Mesenchymal stem cell (in vitro differentiated cells and primary cell): ENCODE results near the gene PSMG1.
"Not testable (repeated sequence)": the region's sequence is repeated elsewhere in the genome, so short reads cannot be mapped to it uniquely, and the experiment has no call there.

ENCODE experiments used
- DNase-seq: peaks from one replicate; pipeline ENCODE4 v3.0.0-alpha.2; 2013
- H2AFZ ChIP-seq: one replicate; pipeline ENCODE4 v1.6.1; 2013; ENCODE audit warnings: low read depth, mild to moderate bottlenecking, control low read depth, inconsistent platforms, low read length, moderate library complexity
- H2AK5ac ChIP-seq: 2 replicates; pipeline ENCODE4 v1.6.1; 2013; ENCODE audit warnings: low read length, moderate library complexity, mild to moderate bottlenecking, inconsistent platforms; ENCODE audit not compliant: severe bottlenecking
- H2BK120ac ChIP-seq: one replicate; pipeline ENCODE4 v1.6.1; 2013; ENCODE audit warnings: low read depth, mild to moderate bottlenecking, inconsistent platforms, low read length, moderate library complexity
- H2BK12ac ChIP-seq, 2 experiments: one replicate each; pipeline ENCODE4 v1.6.1; 2013; ENCODE audit warnings: inconsistent platforms in 2 of 2, low read length in 2 of 2, mild to moderate bottlenecking in 2 of 2, moderate library complexity in 2 of 2, control low read depth in 1 of 2
- H2BK15ac ChIP-seq: one replicate; pipeline ENCODE4 v1.6.1; 2013; ENCODE audit warnings: mild to moderate bottlenecking, low read depth, inconsistent platforms; ENCODE audit not compliant: poor library complexity, severe bottlenecking
- H2BK5ac ChIP-seq: 2 replicates; pipeline ENCODE4 v1.6.1; 2013; ENCODE audit warnings: low read depth, mild to moderate bottlenecking, low read length, control low read depth, inconsistent platforms; ENCODE audit not compliant: poor library complexity, severe bottlenecking
- H3K14ac ChIP-seq, 2 experiments: one replicate each; pipeline ENCODE4 v1.6.1; 2013; ENCODE audit warnings: inconsistent platforms in 2 of 2, low read length in 2 of 2, control low read depth in 1 of 2, mild to moderate bottlenecking in 1 of 2, moderate library complexity in 1 of 2
- H3K18ac ChIP-seq, 2 experiments: one replicate each; pipeline ENCODE4 v1.6.1; 2013; ENCODE audit warnings: inconsistent platforms in 2 of 2, low read length in 2 of 2, control low read depth in 1 of 2, low read depth in 1 of 2, mild to moderate bottlenecking in 1 of 2
- H3K23ac ChIP-seq, 2 experiments: one replicate each; pipeline ENCODE4 v1.6.1; 2013; ENCODE audit warnings: inconsistent platforms in 2 of 2, low read length in 2 of 2, mild to moderate bottlenecking in 2 of 2, moderate library complexity in 2 of 2, control low read depth in 1 of 2
- H3K27ac ChIP-seq: 2 replicates; pipeline ENCODE4 v1.5.1; 2013; ENCODE audit warnings: mild to moderate bottlenecking, moderate library complexity, low read length, control low read depth, inconsistent platforms; ENCODE audit not compliant: poor library complexity, severe bottlenecking
- H3K27me3 ChIP-seq, 2 experiments: 2 replicates each; pipeline versions ENCODE4 v1.6.1 to v1.7.0; 2013; ENCODE audit warnings: low read length in 2 of 2, mild to moderate bottlenecking in 2 of 2, moderate library complexity in 2 of 2, control low read depth in 1 of 2, inconsistent platforms in 1 of 2; ENCODE audit not compliant: control insufficient read depth in 1 of 2, insufficient read depth in 1 of 2
- H3K36me3 ChIP-seq, 2 experiments: 2 replicates each; pipeline versions ENCODE4 v1.6.1 to v1.7.0; 2013; ENCODE audit warnings: low read length in 2 of 2, control low read depth in 1 of 2, inconsistent platforms in 1 of 2, low read depth in 1 of 2, mild to moderate bottlenecking in 1 of 2; ENCODE audit not compliant: insufficient read depth in 2 of 2, control insufficient read depth in 1 of 2
- H3K4ac ChIP-seq, 2 experiments: one replicate each; pipeline ENCODE4 v1.6.1; 2013; ENCODE audit warnings: inconsistent platforms in 2 of 2, low read length in 2 of 2, mild to moderate bottlenecking in 2 of 2, moderate library complexity in 2 of 2, control low read depth in 1 of 2, low read depth in 1 of 2
- H3K4me1 ChIP-seq: 2 replicates; pipeline ENCODE4 v1.6.1; 2013; ENCODE audit warnings: low read depth, low read length, control low read depth; ENCODE audit not compliant: control insufficient read depth, insufficient read depth
- H3K4me2 ChIP-seq: 2 replicates; pipeline ENCODE4 v1.6.1; 2013; ENCODE audit warnings: low read length, mild to moderate bottlenecking, inconsistent platforms; ENCODE audit not compliant: poor library complexity, severe bottlenecking
- H3K4me3 ChIP-seq, 2 experiments: 2 replicates each; pipeline versions ENCODE4 v1.5.1 to v1.7.0; 2013; ENCODE audit warnings: low read length in 2 of 2, mild to moderate bottlenecking in 2 of 2, control low read depth in 1 of 2, low read depth in 1 of 2; ENCODE audit not compliant: insufficient read depth in 1 of 2
- H3K79me1 ChIP-seq: replicated peaks from 2 replicates; pipeline ENCODE4 v1.6.1; 2013; ENCODE audit warnings: mild to moderate bottlenecking, control low read depth, low read length, inconsistent platforms; ENCODE audit not compliant: poor library complexity, severe bottlenecking
- H3K9ac ChIP-seq: 2 replicates; pipeline ENCODE4 v1.7.0; 2013; ENCODE audit warnings: mild to moderate bottlenecking, low read length, moderate library complexity
- H3K9me3 ChIP-seq: 2 replicates; pipeline ENCODE4 v1.7.0; 2013; ENCODE audit warnings: mild to moderate bottlenecking, low read length; ENCODE audit not compliant: control insufficient read depth
- H4K8ac ChIP-seq: one replicate; pipeline ENCODE4 v1.6.1; 2013; ENCODE audit warnings: inconsistent platforms, mild to moderate bottlenecking, low read length, moderate library complexity
- H4K91ac ChIP-seq: one replicate; pipeline ENCODE4 v1.6.1; 2013; ENCODE audit warnings: mild to moderate bottlenecking, low read length, inconsistent platforms
- WGBS: methylation state at CpG from one replicate; pipeline ENCODE4 v1.1.7; 2013; ENCODE audit warnings: mixed read lengths; 5-methylcytosine and 5-hydroxymethylcytosine counted together

Gene PSMG1

DNA sequence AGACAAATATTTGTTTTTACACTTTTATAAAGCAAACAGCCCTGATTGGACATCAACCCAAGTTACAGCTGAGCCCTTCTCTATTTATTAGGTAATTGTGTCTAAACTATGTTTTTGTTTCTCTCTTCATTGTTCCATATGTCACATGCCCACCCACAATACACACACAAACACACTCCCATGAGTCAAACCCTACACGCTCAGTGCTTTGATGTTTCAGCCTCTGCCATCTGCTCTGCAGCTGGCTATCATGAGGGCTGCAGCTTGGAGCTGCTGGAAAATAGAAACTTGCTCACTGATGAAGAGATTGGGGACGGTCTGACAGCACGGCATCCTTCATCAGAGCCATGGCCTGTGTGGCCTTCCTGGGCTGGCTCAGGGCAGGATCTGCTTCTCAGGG lies 41.7 kb downstream of the PSMG1 start:
- Histone ChIP-seq H3K4me1 (peaks cover 10% of the 10 kb centered on the region), H3K36me3 (no peaks in the 10 kb centered on the region), H3K18ac (no peak overlapping the region)

DNA sequence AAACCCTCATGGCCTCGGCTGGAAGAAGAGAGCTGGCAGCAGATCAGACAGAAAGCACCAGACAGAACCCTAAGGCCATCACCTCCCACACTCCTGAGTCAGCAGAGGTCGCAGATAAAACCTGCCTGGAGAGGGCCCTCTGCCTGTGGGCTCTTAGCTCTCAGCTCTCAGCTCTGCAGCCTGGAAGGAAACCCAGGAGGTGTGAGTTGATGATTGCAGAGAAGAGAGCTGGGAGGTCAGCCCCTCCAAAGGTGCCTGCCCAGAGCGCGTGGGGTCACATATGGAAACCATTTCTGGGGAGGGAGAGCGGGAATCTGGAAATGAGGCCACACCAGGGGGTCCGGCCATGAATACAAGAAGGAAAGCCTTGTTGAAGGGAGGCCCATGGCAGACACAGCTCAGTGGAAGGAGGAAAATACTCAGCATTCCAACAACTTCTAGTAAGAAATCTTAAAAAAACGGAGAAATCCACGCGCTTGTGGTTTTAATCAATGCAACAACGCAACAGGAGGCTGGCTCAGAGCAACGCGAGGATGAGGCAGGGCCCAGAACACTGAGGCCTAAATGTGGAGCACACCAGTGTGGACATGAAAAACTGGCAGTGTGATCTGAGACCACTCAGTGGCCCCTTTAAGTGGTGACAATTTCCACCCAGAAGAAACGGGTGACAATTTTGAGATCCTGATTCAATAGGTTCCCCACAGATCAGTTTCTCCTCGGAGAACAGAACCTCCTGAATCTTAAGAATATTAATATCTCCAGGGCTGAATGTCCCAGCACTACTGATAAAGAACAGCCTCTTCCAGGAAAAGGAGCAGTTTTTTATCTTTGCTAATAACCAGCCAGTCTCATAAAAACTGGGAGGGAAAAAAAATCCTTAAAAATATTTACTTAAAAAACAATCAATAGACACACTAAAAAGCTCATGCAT lies 45.7 kb downstream of the PSMG1 start:
- Histone ChIP-seq H3K27ac (peak overlapping the region; percentile 83), H3K4me2 (no peak overlapping the region), H3K9me3 (no peaks in the 10 kb centered on the region), H2BK15ac (peak overlapping the region; percentile 41), H2AFZ (no peak overlapping the region), H2BK120ac (peak overlapping the region; percentile 66), H3K27me3 (peaks cover 0 to 22% of the 10 kb centered on the region in 2 experiments), H3K14ac (no peak overlapping the region), H3K23ac (no peak overlapping the region), H3K79me1 (no peaks in the 10 kb centered on the region), H3K4ac (peak overlapping the region; percentile 74 to 78), H4K8ac (peak overlapping the region; percentile 4), H2BK12ac (peak overlapping the region in 1 of 2 experiments; percentile 92), H4K91ac (no peak overlapping the region), H3K9ac (peak overlapping the region; percentile 52), H2BK5ac (no peak overlapping the region), H2AK5ac (no peak overlapping the region), H3K4me1 (peaks cover 13% of the 10 kb centered on the region), H3K18ac (peak overlapping the region in 1 of 2 experiments; percentile 65), H3K36me3 (peaks cover 0 to 3% of the 10 kb centered on the region in 2 experiments), H3K4me3 (no peak overlapping the region)
- WGBS: 45% methylated on average over 14 of the region's 14 CpGs
- peak; percentile 50 for DNase-seq

More for the DNA sequence above, 41.7 kb downstream of the PSMG1 start:
- Histone ChIP-seq H2BK120ac (no peak overlapping the region), H4K8ac (no peak overlapping the region), H3K27me3 (peaks cover 0 to 22% of the 10 kb centered on the region in 2 experiments), H2AK5ac (no peak overlapping the region), H3K79me1 (no peaks in the 10 kb centered on the region), H2BK15ac (no peak overlapping the region), H2BK5ac (no peak overlapping the region), H3K27ac (no peak overlapping the region), H2AFZ (no peak overlapping the region), H3K4ac (no peak overlapping the region), H3K14ac (no peak overlapping the region), H3K4me3 (no peak overlapping the region), H4K91ac (no peak overlapping the region), H3K4me2 (no peak overlapping the region), H3K23ac (no peak overlapping the region), H2BK12ac (no peak overlapping the region), H3K9me3 (peaks cover 17% of the 10 kb centered on the region), H3K9ac (no peak overlapping the region)
- 64% methylated on average over 3 of the region's 3 CpGs for WGBS
- peak; percentile 59 for DNase-seq

GRCh38 chr21:39136711-39137110 lies 46.5 kb downstream of the PSMG1 start:
- WGBS: 50% methylated on average over 4 of the region's 5 CpGs
- no peak overlapping the region for H3K14ac ChIP-seq
- H3K4ac ChIP-seq: no peak overlapping the region

GRCh38 chr21:39136138-39136537 lies 47.1 kb downstream of the PSMG1 start:
- not testable (repeated sequence) for H3K9me3 ChIP-seq, H2AFZ ChIP-seq, H3K4me3 ChIP-seq, H3K36me3 ChIP-seq, H3K4ac ChIP-seq, H3K79me1 ChIP-seq, H2BK5ac ChIP-seq, H3K9ac ChIP-seq, H2BK15ac ChIP-seq, H3K23ac ChIP-seq, H3K14ac ChIP-seq, H4K8ac ChIP-seq, H3K4me2 ChIP-seq, H2AK5ac ChIP-seq, H2BK120ac ChIP-seq, H3K18ac ChIP-seq, H4K91ac ChIP-seq, H3K27ac ChIP-seq
- Histone ChIP-seq H2BK12ac (peak overlapping the region in 1 of 2 experiments; percentile 73), H3K27me3 (peaks cover 0 to 19% of the 10 kb centered on the region in 2 experiments), H3K4me1 (peaks cover 13% of the 10 kb centered on the region)
- WGBS: 82% methylated on average over 6 of the region's 8 CpGs
- DNase-seq: peak; percentile 56

More at GRCh38 chr21:39136711-39137110, 46.5 kb downstream of the PSMG1 start:
- H3K23ac ChIP-seq: no peak overlapping the region
- H3K9ac ChIP-seq: peak overlapping the region; percentile 52
- H3K36me3 ChIP-seq: peaks cover 0 to 3% of the 10 kb centered on the region in 2 experiments
- H3K4me1 ChIP-seq: peaks cover 13% of the 10 kb centered on the region
- peak overlapping the region; percentile 51 to 79 for H2BK12ac ChIP-seq
- peak overlapping the region; percentile 96 for H2BK15ac ChIP-seq
- peak overlapping the region; percentile 83 for H3K27ac ChIP-seq
- no peak overlapping the region for H4K8ac ChIP-seq
- H3K4me2 ChIP-seq: no peak overlapping the region
- H3K18ac ChIP-seq: peak overlapping the region; percentile 46 to 61
- peaks cover 0 to 22% of the 10 kb centered on the region in 2 experiments for H3K27me3 ChIP-seq
- H3K79me1 ChIP-seq: no peaks in the 10 kb centered on the region
- no peak overlapping the region for H2BK5ac ChIP-seq
- H4K91ac ChIP-seq: peak overlapping the region; percentile 5
- H3K9me3 ChIP-seq: no peaks in the 10 kb centered on the region
- H3K4me3 ChIP-seq: no peak overlapping the region
- DNase-seq: peak; percentile 64
- no peak overlapping the region for H2AK5ac ChIP-seq
- peak overlapping the region; percentile 76 for H2BK120ac ChIP-seq
- H2AFZ ChIP-seq: no peak overlapping the region
